ENCODE results near the gene ANKS6.

DNA sequence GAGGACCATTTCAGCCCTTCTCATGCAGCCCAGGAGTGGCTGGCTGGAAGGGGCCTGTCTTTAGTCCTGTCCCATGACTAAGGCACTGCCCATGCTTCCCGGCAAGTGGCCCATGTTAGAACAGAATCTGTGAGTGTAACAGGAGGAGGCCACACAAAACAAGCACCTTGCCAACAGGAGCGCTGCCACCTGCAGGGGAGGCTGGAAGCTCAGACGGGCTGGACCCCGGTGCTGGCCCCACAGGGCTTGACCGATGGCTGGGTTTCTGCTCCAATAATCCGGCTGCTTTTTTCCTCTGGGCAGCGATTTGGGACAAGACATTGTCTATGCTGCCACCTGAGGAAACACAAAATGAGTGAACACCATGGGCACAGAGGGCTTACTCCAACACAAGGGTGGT lies 28.4 kb downstream of the ANKS6 start:
- TF ChIP-seq EZH2phosphoT487 (IDR thresholded peaks at IDR 0.05; ENCODE audit: borderline replicate concordance): no peak
- TF ChIP-seq, protein P1, sequence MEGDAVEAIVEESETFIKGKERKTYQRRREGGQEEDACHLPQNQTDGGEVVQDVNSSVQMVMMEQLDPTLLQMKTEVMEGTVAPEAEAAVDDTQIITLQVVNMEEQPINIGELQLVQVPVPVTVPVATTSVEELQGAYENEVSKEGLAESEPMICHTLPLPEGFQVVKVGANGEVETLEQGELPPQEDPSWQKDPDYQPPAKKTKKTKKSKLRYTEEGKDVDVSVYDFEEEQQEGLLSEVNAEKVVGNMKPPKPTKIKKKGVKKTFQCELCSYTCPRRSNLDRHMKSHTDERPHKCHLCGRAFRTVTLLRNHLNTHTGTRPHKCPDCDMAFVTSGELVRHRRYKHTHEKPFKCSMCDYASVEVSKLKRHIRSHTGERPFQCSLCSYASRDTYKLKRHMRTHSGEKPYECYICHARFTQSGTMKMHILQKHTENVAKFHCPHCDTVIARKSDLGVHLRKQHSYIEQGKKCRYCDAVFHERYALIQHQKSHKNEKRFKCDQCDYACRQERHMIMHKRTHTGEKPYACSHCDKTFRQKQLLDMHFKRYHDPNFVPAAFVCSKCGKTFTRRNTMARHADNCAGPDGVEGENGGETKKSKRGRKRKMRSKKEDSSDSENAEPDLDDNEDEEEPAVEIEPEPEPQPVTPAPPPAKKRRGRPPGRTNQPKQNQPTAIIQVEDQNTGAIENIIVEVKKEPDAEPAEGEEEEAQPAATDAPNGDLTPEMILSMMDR (conservative IDR thresholded peaks at IDR 0.05; ENCODE audit: low read length): peak; percentile 16; the same call in 1 of the 2 replicates

Measured in Loucy (cell line).